ENCODE results near the gene OLFM2.
"Not testable (repeated sequence)": the region's sequence is repeated elsewhere in the genome, so short reads cannot be mapped to it uniquely, and the experiment has no call there.

Gene OLFM2

GRCh38 chr19:9941231-9941630 lies 4.9 kb upstream of the OLFM2 start:
- DNase-seq = no peak

DNA sequence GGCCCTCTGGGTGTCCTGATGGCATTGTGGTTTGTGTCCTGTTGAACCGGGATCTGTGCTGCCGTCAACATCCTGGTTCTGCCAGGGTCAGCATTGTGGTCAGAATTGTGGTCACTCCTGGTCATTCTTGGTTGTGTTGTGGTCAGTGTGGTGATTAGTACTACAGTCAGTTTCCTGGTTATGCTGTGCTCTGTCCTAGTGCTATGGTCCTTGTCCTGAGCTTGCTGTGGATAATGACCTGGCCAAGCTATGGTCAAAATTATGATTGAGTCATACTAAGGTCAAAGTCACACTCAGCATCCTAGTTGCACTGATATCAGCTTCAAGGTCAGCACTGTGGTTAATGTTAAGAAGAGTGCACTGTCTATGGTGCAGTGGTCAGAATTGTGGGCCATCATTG lies 4.5 kb upstream of the OLFM2 start:
- DNase-seq = no peak

DNA sequence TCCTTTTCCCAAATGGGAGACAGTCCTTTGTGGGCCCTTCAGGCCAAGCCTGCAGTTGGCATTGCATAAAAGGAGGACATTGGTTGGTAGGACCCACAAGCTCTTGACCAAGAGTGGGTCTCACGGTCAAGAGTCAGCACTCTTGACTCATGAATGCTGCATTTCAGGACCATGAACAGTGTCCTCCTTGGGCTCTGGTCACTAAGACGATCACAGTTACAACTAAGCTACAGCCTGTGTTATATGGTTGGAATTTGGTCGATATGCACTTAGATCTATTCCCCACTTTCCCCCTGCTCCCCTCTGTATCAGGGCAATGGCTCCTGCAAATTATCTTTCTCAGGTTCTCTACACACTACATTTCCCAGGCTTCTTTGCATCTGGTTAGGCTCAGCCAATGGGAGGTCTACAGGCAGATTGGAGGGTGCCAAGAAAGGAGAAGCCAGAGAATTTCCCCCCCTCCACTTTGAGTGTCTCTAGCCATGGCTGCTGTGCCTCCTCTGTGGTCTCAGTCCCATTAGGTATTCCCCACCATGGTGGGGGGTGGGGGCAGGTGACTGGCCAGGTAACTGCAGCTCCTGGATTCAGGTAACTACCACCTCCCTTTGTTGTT lies 3.1 kb upstream of the OLFM2 start:
- no peak for DNase-seq

DNA sequence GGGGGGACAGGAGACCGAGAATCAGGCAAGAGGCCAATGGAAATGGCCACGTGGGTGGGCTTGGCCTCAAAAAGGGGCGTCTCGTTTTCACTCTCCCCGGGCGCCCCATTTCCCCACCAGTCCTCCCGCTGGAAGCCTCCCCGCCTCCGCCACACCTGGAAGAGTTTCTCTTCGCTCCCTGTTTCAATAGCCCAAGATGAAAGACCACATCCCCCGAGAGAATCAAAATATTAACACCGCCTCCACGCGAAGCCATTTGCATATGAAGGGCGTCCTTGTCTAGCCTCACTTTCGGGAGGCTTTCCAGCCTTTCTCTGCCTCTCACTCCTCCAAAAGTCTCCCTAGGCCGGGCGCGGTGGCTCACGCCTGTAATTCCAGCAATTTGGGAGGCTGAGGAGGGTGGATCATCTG lies 691 bp upstream of the OLFM2 start:
- DNase-seq = no peak

DNA sequence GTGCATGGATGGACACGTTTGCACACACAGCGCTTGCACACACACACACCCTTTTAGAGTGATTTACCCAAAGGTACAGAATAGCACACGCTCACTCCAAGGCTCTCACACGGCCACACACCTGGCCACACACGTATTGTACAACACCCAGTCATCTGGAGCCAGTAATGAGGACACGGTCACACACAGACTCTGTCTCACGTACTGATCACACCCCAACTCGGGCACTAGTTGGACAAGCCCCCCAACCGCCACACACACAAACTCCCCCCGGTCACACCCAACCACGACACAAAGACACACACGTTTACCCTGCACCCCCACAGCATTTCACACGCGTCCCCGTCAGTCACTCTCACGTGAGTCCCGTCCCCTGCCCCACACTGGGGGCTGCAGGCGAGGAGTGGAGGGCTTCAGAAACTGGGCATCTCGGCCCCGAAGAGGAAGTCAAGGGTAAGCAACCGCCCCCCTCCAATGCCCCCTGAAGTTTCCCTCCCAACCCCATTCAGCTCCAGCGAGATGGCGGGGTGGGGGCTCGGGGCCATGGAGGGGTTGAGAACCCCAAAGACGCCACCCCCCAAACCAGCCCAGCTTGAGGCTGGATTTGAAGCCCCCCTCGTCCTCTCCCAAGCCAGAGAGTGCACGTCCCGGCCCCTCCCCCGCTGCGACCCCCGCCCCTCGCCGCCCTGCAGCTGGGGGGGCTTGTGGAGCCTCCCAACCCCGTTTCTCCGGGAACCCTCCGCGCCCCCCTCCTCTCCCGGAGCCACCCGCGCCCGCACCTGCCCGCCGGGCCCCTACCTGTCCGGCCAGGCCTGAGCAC lies 599 bp downstream of the OLFM2 start:
- DNase-seq = no peak

GRCh38 chr19:9934132-9934950 lies 2.0 kb downstream of the OLFM2 start:
- peak; percentile 79 for DNase-seq

GRCh38 chr19:9932835-9933234 lies 3.5 kb downstream of the OLFM2 start:
- DNase-seq = no peak

- DNase-seq = no peak
These were observed 4.7 kb downstream of the OLFM2 start for GRCh38 chr19:9931629-9932028.

DNA sequence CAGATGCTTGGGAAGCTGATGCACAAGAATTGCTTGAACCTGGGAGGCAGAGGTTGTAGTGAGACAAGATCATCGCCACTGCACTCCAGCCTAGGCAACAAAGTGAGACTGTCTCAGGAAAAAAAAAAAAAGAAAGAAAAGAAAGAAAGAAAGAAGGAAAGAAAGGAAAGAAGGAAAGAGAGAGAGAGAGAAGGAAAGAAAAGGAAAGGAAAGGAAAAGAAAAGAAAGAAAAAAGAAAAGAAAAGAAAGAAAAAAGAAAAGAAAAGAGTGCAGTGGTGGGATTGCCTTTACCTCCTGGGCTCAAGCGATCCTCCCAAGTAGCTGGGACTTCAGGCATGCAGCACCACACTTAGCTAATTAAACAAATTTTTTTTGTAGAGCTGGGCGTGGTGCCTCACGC lies 12.9 kb downstream of the OLFM2 start:
- DNase-seq = no peak

DNA sequence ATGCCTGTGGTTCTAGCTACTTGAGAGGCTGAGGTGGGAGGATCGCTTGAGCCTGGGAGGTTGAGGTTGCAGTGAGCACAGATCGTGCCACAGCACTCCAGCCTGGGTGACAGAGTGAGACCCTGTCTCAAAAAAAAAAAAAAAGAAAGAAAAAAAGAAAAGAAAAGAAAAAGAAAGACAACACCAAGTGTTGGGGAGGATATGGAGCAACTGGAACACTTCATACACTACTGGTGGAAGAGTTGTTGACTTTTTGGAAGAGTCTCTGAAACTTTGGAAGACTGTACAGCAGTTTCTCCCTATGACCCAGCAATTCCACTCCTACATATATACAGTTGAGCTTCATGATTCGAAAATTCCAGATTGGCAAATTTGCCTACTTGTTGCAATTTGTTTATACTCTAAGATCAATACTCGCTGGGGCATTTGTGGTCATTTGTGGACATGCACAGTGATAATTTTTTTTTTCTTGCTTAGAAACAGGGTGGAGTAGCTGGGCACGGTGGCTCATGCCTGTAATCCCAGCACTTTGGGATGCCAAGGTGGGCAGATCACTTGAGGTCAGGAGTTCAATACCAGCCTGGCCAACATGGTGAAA lies 13.4 kb downstream of the OLFM2 start:
- not testable (repeated sequence) for DNase-seq

DNA sequence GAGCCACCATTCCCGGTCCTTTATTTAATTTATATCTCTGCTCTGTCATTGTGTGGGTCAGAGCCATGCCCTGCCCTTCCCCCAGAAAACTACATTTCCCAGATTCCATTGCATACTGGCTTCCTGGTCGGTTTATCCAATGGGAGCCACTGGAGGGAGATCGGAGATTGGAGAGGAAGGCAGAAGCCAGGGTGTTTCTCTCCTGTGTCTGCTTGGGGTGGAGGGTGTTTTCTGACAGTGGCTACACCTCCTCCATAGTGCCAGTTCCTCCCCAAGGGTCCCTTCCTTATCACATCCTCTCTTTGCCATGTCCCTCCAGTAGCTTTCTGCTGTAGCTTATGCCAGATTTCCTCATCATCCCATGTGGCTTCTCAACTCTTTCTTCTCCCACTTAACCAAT lies 19.0 kb downstream of the OLFM2 start:
- no peak for DNase-seq

- DNase-seq = no peak
These were observed 19.6 kb downstream of the OLFM2 start for GRCh38 chr19:9916719-9917118.

- DNase-seq = peak; percentile 92
These were observed 21.8 kb downstream of the OLFM2 start for GRCh38 chr19:9914315-9915207.

- DNase-seq = no peak
These were observed 22.4 kb downstream of the OLFM2 start for GRCh38 chr19:9914001-9914314.

DNA sequence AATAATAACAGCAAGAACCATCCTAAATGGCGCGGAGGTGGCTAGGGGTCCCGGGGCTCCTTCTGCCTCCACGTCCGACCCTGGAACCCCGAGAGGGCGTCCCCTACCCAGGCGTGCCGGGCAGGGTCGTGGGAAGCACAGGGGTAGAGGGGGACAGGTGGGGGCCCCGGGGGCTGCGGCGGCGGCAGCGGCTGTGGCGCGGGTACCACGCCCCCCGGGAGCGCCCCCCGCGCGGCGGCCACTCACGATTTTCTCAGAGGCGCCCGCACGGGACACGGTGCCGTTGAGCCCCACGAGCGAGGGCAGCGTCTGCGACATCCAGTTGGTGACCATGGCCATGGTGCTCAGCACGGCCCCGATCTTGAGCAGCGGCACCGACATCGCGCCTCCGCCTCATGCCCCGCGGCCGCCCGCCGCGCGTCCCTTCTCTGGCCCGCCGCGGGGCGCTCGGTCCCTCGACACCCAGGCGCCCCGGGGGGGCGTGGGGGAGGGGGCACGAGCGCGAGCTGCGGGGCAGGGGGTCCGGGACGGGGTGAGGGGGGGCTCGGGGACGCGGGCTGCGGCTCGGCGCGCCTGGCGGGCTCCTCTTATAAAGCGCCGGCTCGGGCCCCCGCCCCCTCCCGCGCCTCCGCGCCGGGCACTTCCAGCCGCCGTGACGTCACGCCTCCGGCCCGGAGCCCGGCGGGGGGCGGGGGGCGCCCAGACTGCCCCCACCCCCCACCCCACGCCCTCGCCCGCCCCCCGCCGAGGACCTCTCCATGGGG lies 22.9 kb downstream of the OLFM2 start:
- peak; percentile 30 for DNase-seq

DNA sequence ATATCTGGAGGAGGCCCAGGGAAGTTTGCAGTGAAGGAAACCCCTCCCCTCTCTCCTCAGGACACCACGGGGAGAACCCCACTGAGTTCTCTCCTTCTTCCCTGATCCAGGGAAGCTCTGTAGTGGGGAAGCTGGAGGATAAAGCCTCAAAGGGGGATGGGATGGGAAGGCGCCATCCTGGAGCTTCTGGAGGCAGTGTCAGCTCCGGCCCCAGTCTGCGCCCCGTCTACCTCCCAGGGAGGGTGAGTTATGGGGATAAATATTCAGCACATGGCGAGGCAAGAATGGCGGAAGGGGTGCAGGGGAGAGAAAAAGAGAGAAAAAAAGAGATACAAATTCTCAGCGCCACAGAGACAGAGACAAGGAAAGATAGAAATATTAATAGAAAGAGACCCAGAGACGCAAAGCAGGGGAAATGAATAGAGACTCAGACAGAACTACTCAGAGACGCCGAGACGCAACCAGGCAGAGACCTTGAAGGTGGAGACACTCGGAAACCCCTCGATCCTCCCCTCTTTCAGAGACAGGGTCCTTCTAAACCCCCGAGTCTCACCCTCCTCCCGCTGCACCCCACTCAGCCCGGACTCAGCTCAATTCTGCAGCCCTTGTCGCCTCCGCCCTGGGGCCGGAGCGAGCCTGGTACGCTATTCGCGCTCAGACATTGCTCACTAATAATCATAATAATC lies 23.6 kb downstream of the OLFM2 start:
- DNase-seq = no peak

DNA sequence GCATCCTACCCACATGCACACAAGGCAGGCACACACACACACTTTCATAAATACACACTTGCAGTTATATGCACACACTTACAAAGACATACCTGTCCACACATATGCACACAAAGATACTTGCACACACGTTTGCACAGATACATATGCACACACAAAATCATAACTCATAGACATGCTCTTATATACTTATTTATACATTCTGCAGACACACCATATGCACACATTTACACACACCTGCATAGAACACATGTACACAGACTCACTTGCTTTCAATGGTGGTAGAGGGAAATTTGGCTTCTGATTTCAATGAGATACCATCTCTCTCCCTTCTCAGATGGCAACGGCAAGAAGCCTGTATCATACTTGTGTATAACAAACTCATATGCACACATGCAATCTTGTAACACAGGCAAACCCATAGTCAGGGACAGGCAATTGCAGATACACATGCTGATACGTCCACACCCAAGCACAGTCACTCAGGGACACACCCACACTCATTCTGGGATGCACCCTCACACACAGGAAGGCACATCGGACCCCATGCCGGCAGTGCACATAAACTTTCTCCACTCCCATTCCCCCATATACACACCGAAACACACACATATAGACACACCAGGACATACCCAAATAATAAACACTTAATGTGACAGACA lies 24.7 kb downstream of the OLFM2 start:
- no peak for DNase-seq

DNA sequence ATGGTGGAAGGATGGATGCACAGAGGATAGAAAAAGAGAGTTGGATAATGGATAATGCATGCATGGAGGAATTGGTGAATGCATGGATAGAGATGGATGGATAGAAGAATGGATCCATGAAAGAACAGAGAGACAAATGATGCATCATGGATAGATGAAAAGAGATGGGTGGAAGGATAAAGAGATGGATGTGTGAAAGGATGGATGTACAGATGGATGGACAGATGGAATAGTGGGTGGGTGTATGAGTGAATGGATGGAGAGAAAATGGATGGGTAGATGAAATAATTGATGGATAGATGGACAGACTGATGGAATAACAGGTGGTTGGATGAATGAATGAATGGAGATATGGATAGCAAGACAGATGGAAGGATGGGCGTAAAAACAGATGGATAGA lies 25.7 kb downstream of the OLFM2 start:
- DNase-seq = no peak

DNA sequence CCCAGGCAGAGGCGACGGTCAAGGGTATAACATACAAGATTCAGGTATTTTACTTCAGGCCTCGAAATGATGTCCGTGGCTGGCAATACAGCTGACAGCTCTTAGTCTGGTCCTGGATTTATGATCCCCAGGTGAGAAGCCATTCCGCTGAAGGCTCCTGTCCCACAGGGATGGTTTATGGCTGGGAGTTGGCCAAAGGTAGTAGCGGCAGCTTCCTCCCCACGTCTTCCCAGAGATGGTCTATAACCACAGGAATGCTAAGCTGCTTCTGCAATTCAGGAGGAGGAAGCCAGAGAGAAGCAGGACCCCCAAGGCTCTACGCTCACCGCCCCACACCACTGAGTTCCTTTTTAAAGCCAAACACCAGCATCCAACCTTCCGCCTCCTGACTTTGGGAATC lies 27.1 kb downstream of the OLFM2 start:
- no peak for DNase-seq

DNA sequence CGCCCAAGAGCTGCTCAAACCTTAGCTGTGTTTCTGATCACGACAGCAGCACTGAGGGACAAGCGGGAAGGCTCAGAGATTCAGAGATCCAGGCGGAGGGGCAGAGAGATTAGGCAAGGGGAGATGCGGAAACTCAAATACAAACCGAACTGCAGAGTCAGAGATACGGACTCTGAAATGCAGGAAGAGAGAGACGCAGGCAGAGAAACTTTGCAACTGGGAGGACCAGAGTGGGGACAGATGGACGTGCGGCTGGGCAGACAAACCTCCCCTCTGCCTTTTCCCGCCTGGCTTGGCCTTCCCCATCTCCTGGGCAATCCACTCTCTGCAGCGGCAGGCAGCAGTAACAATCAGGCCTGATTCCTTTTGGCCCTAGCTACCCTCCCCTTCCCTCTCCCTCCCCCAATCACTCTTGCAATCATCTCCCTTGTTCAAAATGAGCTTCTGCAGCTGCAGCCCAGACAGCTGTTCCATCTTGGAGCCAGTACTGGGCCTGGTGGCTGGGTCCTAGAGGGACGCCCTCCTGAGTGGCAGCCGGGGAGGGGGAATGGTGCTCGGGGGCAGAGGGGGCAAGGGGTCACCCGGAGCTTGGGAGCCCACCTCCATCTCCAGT lies 29.7 kb downstream of the OLFM2 start:
- DNase-seq = no peak
